Liver (tissue), 9 donors: Measurements from ENCODE around the gene LEMD2. TPM values are rescaled to one million over a fixed set of nuclear protein-coding genes. Genes with fewer than 3 reads are reported as not detected.

Experiments used
- DNase-seq: peaks from one replicate; pipeline ENCODE4 v3.0.0-alpha.2; 2017; ENCODE audit warnings: low spot score
- H3K27ac ChIP-seq, 2 donors: one replicate each; pipeline ENCODE4 v1.7.0; 2013; ENCODE audit warnings: inconsistent platforms in 2 of 2, low read length in 2 of 2, control low read depth in 1 of 2, low read depth in 1 of 2, mild to moderate bottlenecking in 1 of 2
- H3K27me3 ChIP-seq, 4 donors: one replicate each; pipeline versions ENCODE4 v1.6.1 to v1.7.0; 2013; ENCODE audit warnings: low read length in 3 of 4, inconsistent platforms in 1 of 4, mild to moderate bottlenecking in 1 of 4, moderate library complexity in 1 of 4; ENCODE audit not compliant: control insufficient read depth in 4 of 4, insufficient read depth in 4 of 4
- H3K36me3 ChIP-seq, 4 donors: one replicate each; pipeline versions ENCODE4 v1.6.1 to v1.7.0; 2013; ENCODE audit warnings: low read length in 3 of 4, mild to moderate bottlenecking in 3 of 4, low read depth in 1 of 4, moderate library complexity in 1 of 4; ENCODE audit not compliant: control insufficient read depth in 4 of 4, insufficient read depth in 3 of 4
- H3K4me1 ChIP-seq, 4 donors: one replicate each; pipeline versions ENCODE4 v1.6.1 to v1.7.0; 2013; ENCODE audit warnings: low read length in 3 of 4, mild to moderate bottlenecking in 3 of 4, moderate library complexity in 1 of 4; ENCODE audit not compliant: control insufficient read depth in 4 of 4, insufficient read depth in 4 of 4
- H3K4me3 ChIP-seq, 3 donors: one replicate each; pipeline versions ENCODE4 v1.6.1 to v1.7.0; 2013; ENCODE audit warnings: low read length in 3 of 3, control low read depth in 1 of 3, low read depth in 1 of 3, mild to moderate bottlenecking in 1 of 3
- H3K9ac ChIP-seq, 2 donors: one replicate each; pipeline ENCODE4 v1.7.0; 2013; ENCODE audit warnings: low read length in 2 of 2, mild to moderate bottlenecking in 2 of 2, moderate library complexity in 2 of 2, control low read depth in 1 of 2, low read depth in 1 of 2
- H3K9me3 ChIP-seq, 4 donors: one replicate each; pipeline versions ENCODE4 v1.6.1 to v1.7.0; 2013; ENCODE audit warnings: low read length in 3 of 4; ENCODE audit not compliant: control insufficient read depth in 4 of 4
- ATF3 ChIP-seq: IDR thresholded peaks from 2 replicates; pipeline ENCODE4 v1.6.1; 2016; ENCODE audit warnings: antibody characterized with exemption
- CTCF ChIP-seq: fragments of 150-350 bp; IDR thresholded peaks from 2 replicates; pipeline ENCODE4 v1.5.1; 2017; ENCODE audit warnings: improper control_type of control experiment, low read depth, low read length; ENCODE audit not compliant: missing input control
- EGR1 ChIP-seq, 2 donors: IDR thresholded peaks; 2 replicates each; pipeline ENCODE4 v1.6.1; 2016 to 2018; ENCODE audit warnings: antibody characterized with exemption in 2 of 2, low read depth in 2 of 2
- FOXA1 ChIP-seq: IDR thresholded peaks from 2 replicates; pipeline ENCODE4 v1.6.1; 2016; ENCODE audit warnings: antibody characterized with exemption
- FOXA2 ChIP-seq: IDR thresholded peaks from 2 replicates; pipeline ENCODE4 v1.6.1; 2016; ENCODE audit warnings: antibody characterized with exemption
- GABPA ChIP-seq, 2 donors: IDR thresholded peaks in 1 of 2; conservative IDR thresholded peaks in 1 of 2; 2 replicates each; pipeline ENCODE4 v1.6.1; 2016; ENCODE audit warnings: antibody characterized with exemption in 2 of 2, mild to moderate bottlenecking in 1 of 2, moderate library complexity in 1 of 2
- HNF4A ChIP-seq, 2 donors: conservative IDR thresholded peaks; 2 replicates each; pipeline ENCODE4 v1.6.1; 2016; ENCODE audit warnings: antibody characterized with exemption in 2 of 2, mild to moderate bottlenecking in 2 of 2
- HNF4G ChIP-seq: IDR thresholded peaks from 2 replicates; pipeline ENCODE4 v1.6.1; 2016; ENCODE audit warnings: antibody characterized with exemption
- JUND ChIP-seq, 2 donors: IDR thresholded peaks; 2 replicates each; pipeline ENCODE4 v1.6.1; 2016; ENCODE audit warnings: antibody characterized with exemption in 2 of 2
- MAX ChIP-seq: IDR thresholded peaks from 2 replicates; pipeline ENCODE4 v1.6.1; 2016; ENCODE audit warnings: antibody characterized with exemption
- NR2F2 ChIP-seq: IDR thresholded peaks from 2 replicates; pipeline ENCODE4 v1.6.1; 2016; ENCODE audit warnings: antibody characterized with exemption
- RAD21 ChIP-seq, 2 donors: IDR thresholded peaks; 2 replicates each; pipeline ENCODE4 v1.6.1; 2016; ENCODE audit warnings: antibody characterized with exemption in 2 of 2, mild to moderate bottlenecking in 2 of 2
- REST ChIP-seq: IDR thresholded peaks from 2 replicates; pipeline ENCODE4 v1.6.1; 2016; ENCODE audit warnings: antibody characterized with exemption, mild to moderate bottlenecking
- RXRA ChIP-seq, 2 donors: IDR thresholded peaks; 2 replicates each; pipeline ENCODE4 v1.6.1; 2017 to 2018; ENCODE audit warnings: antibody characterized with exemption in 2 of 2, mild to moderate bottlenecking in 1 of 2
- SP1 ChIP-seq: IDR thresholded peaks from 2 replicates; pipeline ENCODE4 v1.6.1; 2018; ENCODE audit warnings: antibody characterized with exemption, mild to moderate bottlenecking
- TAF1 ChIP-seq: conservative IDR thresholded peaks from 2 replicates; pipeline ENCODE4 v1.6.1; 2016; ENCODE audit warnings: antibody characterized with exemption, mild to moderate bottlenecking
- YY1 ChIP-seq: IDR thresholded peaks from 2 replicates; pipeline ENCODE4 v1.6.1; 2016; ENCODE audit warnings: antibody characterized with exemption, mild to moderate bottlenecking
- ZBTB33 ChIP-seq: IDR thresholded peaks from 2 replicates; pipeline ENCODE4 v1.6.1; 2016; ENCODE audit warnings: antibody characterized with exemption
- WGBS: extraction: QIAGEN DNeasy Blood & Tissue Kit; methylation state at CpG from one replicate; pipeline ENCODE4 v1.1.7; 2013; 5-methylcytosine and 5-hydroxymethylcytosine counted together
- polyA plus RNA-seq, 2 donors: library from polyadenylated mRNA; stranded (reverse) in 1 of 2; unstranded in 1 of 2; fragments of 200-250 nt in 1 of 2; fragments of >200 nt in 1 of 2; fragmentation: Nextera tagmentation in 1 of 2; extraction: Ambion mirVana in 1 of 2; gene quantifications; one replicate each; pipeline versions ENCODE4 v1.2.1 to v1.2.3, GENCODE V29; 2013 to 2015
- total RNA-seq, 2 donors: library from RNA; depleted of rRNA; stranded (reverse); fragments of >200 nt; gene quantifications; one replicate each; pipeline ENCODE4 v1.2.3, GENCODE V29; 2014
- donor health status: healthy.
- donor health status: healthy.
- donor health status: healthy.
- donor health status: healthy.
- donor health status: healthy.

Gene LEMD2
- total and polyA plus RNA-seq, 4 donors = 6.5 to 23.1 (median 16.6) TPM

GRCh38 chr6:33733709-33734007 lies 55.3 kb downstream of the LEMD2 start:
- TF ChIP-seq RAD21 (IDR thresholded peaks at IDR 0.05) (no peak), NR2F2 (no peak), EGR1 (IDR thresholded peaks at IDR 0.05; ENCODE audit: low read depth in 2 of 2) (no peak), MAX (no peak), TAF1 (no peak), YY1 (no peak), FOXA1 (no peak), HNF4A (conservative IDR thresholded peaks at IDR 0.05) (no peak), CTCF (no peak), ZBTB33 (no peak), JUND (IDR thresholded peaks at IDR 0.05) (no peak), GABPA (IDR thresholded peaks at IDR 0.05 in 1 of 2, conservative IDR thresholded peaks at IDR 0.05 in 1 of 2) (no peak), FOXA2 (no peak), REST (no peak)
- DNase-seq = no peak
- Histone ChIP-seq H3K27me3 (no peaks in the 10 kb centered on the region), H3K9ac (no peak overlapping the region), H3K9me3 (no peaks in the 10 kb centered on the region), H3K27ac (no peak overlapping the region), H3K4me1 (peaks cover 0 to 17% (median 5%) of the 10 kb centered on the region in 4 donors), H3K4me3 (no peak overlapping the region), H3K36me3 (no peaks in the 10 kb centered on the region)
- WGBS = 96% methylated on average over 8 of the region's 8 CpGs

- no peak for DNase-seq
- no peak overlapping the region for H3K4me3 ChIP-seq
- 93% methylated on average over 13 of the region's 13 CpGs for WGBS
- H3K4me1 ChIP-seq = peaks cover 0 to 11% (median 1%) of the 10 kb centered on the region in 4 donors
- H3K9me3 ChIP-seq = no peaks in the 10 kb centered on the region
- H3K27ac ChIP-seq = no peak overlapping the region
- H3K9ac ChIP-seq = no peak overlapping the region
- no peaks in the 10 kb centered on the region for H3K36me3 ChIP-seq
- H3K27me3 ChIP-seq = no peaks in the 10 kb centered on the region
- TF ChIP-seq TAF1 (no peak), RAD21 (IDR thresholded peaks at IDR 0.05) (no peak), HNF4G (no peak), JUND (IDR thresholded peaks at IDR 0.05) (no peak), ATF3 (no peak), SP1 (no peak), HNF4A (conservative IDR thresholded peaks at IDR 0.05) (no peak), REST (no peak), EGR1 (IDR thresholded peaks at IDR 0.05; ENCODE audit: low read depth in 2 of 2) (no peak), GABPA (IDR thresholded peaks at IDR 0.05 in 1 of 2, conservative IDR thresholded peaks at IDR 0.05 in 1 of 2) (no peak), RXRA (IDR thresholded peaks at IDR 0.05) (no peak)
Measured at GRCh38 chr6:33732817-33733708, 55.9 kb downstream of the LEMD2 start.
